GM12801 (cell line): ENCODE measurements around the gene DEPDC1.

Source experiments
- CTCF ChIP-seq: IDR thresholded peaks from one replicate; pipeline ENCODE4 v1.5.1; 2011; ENCODE audit warnings: control low read depth; ENCODE audit not compliant: insufficient read length; ENCODE audit errors: extremely low read depth

The DEPDC1 gene

GRCh38 chr1:68516066-68516465 is 19.2 kb upstream of the DEPDC1 start:
- no peak for TF ChIP-seq CTCF

- no peak for TF ChIP-seq CTCF
Observed at GRCh38 chr1:68511254-68511653, 14.4 kb upstream of the DEPDC1 start.

GRCh38 chr1:68506386-68506785 is 9.5 kb upstream of the DEPDC1 start:
- TF ChIP-seq CTCF = no peak

- TF ChIP-seq CTCF = no peak
Observed at GRCh38 chr1:68503085-68503484, 6.2 kb upstream of the DEPDC1 start.

GRCh38 chr1:68497358-68497698 is 446 bp upstream of the DEPDC1 start:
- no peak for TF ChIP-seq CTCF

- no peak for TF ChIP-seq CTCF
Observed at GRCh38 chr1:68495968-68496679, 758 bp downstream of the DEPDC1 start.

- TF ChIP-seq CTCF = no peak
Observed at GRCh38 chr1:68495532-68495931, 1.4 kb downstream of the DEPDC1 start.
